Body of pancreas (tissue), 4 donors: ENCODE results near the gene RAB15. TPM values are rescaled to one million over a fixed set of nuclear protein-coding genes. Genes with fewer than 3 reads are reported as not detected.

Experiments
- ATAC-seq: fragments of 150-250 bp; one replicate; pipeline ENCODE4 v1.9.1; 2016
- DNase-seq, 4 donors: peaks; one replicate each; pipeline ENCODE4 v3.0.0-alpha.2; 2019
- H3K27ac ChIP-seq, 4 donors: fragments of 200-600 bp; sonication (generic); 1 replicate in 3 of 4; 2 replicates in 1 of 4; pipeline versions ENCODE4 v1.5.1 to v1.6.1; 2016 to 2019; ENCODE audit warnings: mild to moderate bottlenecking in 1 of 4, mixed read lengths in 1 of 4, moderate library complexity in 1 of 4
- H3K27me3 ChIP-seq, 2 donors: fragments of 200-600 bp; sonication (generic); one replicate each; pipeline ENCODE4 v1.6.0; 2016; ENCODE audit warnings: mild to moderate bottlenecking in 1 of 2
- H3K36me3 ChIP-seq, 2 donors: fragments of 200-600 bp; sonication (generic); replicated peaks in 1 of 2; 2 replicates each; pipeline ENCODE4 v1.5.1; 2016; ENCODE audit warnings: low read depth in 2 of 2; ENCODE audit not compliant: insufficient read depth in 1 of 2
- H3K4me1 ChIP-seq: fragments of 200-600 bp; sonication (generic); one replicate; pipeline ENCODE4 v1.6.0; 2016
- H3K4me3 ChIP-seq, 2 donors: fragments of 200-600 bp; sonication (generic); 1 replicate in 1 of 2; 2 replicates in 1 of 2; pipeline ENCODE4 v1.5.1; 2016 to 2019
- H3K9me3 ChIP-seq, 3 donors: fragments of 200-600 bp; sonication (generic); 1 replicate in 2 of 3; 2 replicates in 1 of 3; pipeline ENCODE4 v1.5.1; 2016
- POLR2A ChIP-seq, 3 donors: fragments of 450-650 bp; IDR thresholded peaks; one replicate each; pipeline ENCODE4 v1.6.1; 2016; ENCODE audit warnings: antibody characterized with exemption in 3 of 3, mild to moderate bottlenecking in 2 of 3
- WGBS, 2 donors: methylation state at CpG; one replicate each; pipeline ENCODE4 v1.1.5; 2017; 5-methylcytosine and 5-hydroxymethylcytosine counted together
- intact Hi-C: fragments of 100-400 bp; cut with DNase I; formaldehyde crosslinking; loops from one replicate; pipeline ENCODE4 v1.15.1; 2023
- small RNA-seq: library from RNA; depleted of rRNA; stranded (forward); fragments of <200 nt; gene quantifications from one replicate; pipeline ENCODE3, GENCODE V24; 2016
- total RNA-seq, 2 donors: library from RNA; depleted of rRNA; stranded (reverse); fragments of >200 nt; gene quantifications; one replicate each; pipeline ENCODE4 v1.1.0, GENCODE V29; 2016
- TF ChIP-seq, protein P1 (sequence below), 7 experiments: fragments of 450-650 bp in 4 of 7; fragments of 200-600 bp in 3 of 7; sonication (generic) in 3 of 7; IDR thresholded peaks; one replicate each; pipeline ENCODE4 v1.5.1; 2016 to 2019; ENCODE audit warnings: antibody characterized with exemption in 7 of 7

Gene RAB15
- total RNA-seq, 2 donors from 2014 or later = 10.1 to 19.8 TPM

DNA sequence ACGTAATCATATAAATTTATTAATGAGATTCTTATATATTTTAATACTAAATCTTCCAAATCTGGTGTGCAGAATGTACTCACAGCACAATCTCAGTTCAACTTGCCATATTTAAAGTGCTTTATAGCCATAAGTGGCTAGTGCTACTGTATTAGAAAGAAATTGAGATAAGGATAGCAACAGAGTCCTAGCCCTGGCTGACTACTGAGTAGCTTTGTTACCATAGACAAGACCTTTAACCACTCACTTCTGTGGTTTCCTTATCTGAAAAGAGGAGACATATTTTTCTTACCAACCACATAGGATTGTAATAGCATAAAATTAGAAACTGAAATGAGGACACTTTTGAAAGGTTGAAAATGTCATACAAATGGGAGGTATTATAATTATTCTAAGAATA lies 59.9 kb downstream of the RAB15 start:
- Histone ChIP-seq H3K9me3 (no peaks in the 10 kb centered on the region), H3K27ac (no peak overlapping the region), H3K27me3 (no peaks in the 10 kb centered on the region), H3K4me3 (no peak overlapping the region), H3K36me3 (no peaks in the 10 kb centered on the region), H3K4me1 (peaks cover 12% of the 10 kb centered on the region)
- whole genome bisulfite sequencing, 2 donors = 27 to 34% methylated on average over 1 of the region's 1 CpG
- TF ChIP-seq, protein P1, sequence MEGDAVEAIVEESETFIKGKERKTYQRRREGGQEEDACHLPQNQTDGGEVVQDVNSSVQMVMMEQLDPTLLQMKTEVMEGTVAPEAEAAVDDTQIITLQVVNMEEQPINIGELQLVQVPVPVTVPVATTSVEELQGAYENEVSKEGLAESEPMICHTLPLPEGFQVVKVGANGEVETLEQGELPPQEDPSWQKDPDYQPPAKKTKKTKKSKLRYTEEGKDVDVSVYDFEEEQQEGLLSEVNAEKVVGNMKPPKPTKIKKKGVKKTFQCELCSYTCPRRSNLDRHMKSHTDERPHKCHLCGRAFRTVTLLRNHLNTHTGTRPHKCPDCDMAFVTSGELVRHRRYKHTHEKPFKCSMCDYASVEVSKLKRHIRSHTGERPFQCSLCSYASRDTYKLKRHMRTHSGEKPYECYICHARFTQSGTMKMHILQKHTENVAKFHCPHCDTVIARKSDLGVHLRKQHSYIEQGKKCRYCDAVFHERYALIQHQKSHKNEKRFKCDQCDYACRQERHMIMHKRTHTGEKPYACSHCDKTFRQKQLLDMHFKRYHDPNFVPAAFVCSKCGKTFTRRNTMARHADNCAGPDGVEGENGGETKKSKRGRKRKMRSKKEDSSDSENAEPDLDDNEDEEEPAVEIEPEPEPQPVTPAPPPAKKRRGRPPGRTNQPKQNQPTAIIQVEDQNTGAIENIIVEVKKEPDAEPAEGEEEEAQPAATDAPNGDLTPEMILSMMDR (IDR thresholded peaks at IDR 0.05) = no peak
- TF ChIP-seq POLR2A (IDR thresholded peaks at IDR 0.05) = no peak
- intact Hi-C loops = no loop called here
- no peak for ATAC-seq
- no peak for DNase-seq

DNA sequence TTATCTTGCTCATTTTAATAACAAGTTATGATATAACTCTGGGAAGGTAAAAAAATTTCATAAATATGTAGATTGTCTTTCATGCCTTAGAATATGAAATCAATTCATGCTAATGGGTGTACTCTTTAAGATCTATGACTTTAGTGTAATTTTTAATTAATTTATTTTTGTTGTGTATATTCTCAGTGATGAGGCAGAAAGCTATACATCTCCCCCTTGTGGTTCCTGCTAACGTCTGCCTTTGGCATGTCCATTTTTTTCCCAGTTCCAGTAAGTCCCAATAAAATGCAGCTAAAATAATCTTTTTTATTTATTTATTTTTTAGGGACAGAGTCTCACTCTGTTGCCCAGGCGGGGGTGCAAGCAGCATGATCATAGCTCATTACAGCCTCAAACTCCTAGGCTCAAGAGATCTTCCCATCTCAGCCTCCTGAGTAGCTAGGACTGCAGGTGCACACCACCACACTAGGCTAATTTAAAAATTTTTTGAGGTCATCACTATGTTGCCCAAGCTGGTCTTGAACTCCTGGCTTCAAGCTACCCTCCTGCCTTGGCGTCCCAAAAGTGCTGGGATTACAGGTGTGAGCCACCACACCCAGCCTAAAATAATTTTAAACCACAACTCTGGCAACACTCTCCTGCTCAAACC lies 61.2 kb downstream of the RAB15 start:
- no peak overlapping the region for H3K4me3 ChIP-seq
- H3K9me3 ChIP-seq = no peaks in the 10 kb centered on the region
- H3K27ac ChIP-seq = no peak overlapping the region
- DNase-seq (no peak), ATAC-seq (no peak)
- peaks cover 11% of the 10 kb centered on the region for H3K4me1 ChIP-seq
- no peaks in the 10 kb centered on the region for H3K27me3 ChIP-seq
- TF ChIP-seq, protein P1 (IDR thresholded peaks at IDR 0.05) = peak; percentile 13 to 58 (median 46)
- no peak for TF ChIP-seq POLR2A (IDR thresholded peaks at IDR 0.05)
- no peaks in the 10 kb centered on the region for H3K36me3 ChIP-seq
- 27 to 29% methylated on average over 3 of the region's 3 CpGs for WGBS, 2 donors
- intact Hi-C loops = no loop called here

DNA sequence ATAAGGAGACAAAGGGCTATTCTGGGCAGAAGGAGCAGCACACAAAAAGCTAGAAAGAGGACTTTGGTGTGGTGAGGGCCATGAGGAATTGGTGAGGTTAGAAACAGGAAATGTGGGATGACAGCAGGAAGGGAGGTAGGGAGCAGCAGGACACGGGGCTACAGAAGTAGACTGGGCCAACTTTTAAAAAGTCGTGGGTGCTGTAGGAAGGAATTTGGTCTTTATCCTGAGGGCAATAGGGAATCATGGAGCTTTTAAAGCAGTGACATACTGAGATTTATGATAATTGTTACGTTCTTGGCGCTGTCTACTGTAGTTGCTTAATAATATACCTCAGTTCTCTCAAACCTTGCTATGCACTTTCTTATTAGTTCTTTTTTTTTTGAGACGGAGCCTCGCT lies 66.1 kb downstream of the RAB15 start:
- intact Hi-C loops = no loop called here
- Histone ChIP-seq H3K27ac (no peak overlapping the region), H3K4me1 (no peaks in the 10 kb centered on the region), H3K27me3 (no peaks in the 10 kb centered on the region), H3K4me3 (no peak overlapping the region), H3K9me3 (no peaks in the 10 kb centered on the region), H3K36me3 (no peaks in the 10 kb centered on the region)
- WGBS, 2 donors = 72% methylated on average over 6 of the region's 6 CpGs
- DNase-seq (no peak), ATAC-seq (no peak)
- TF ChIP-seq, protein P1 (IDR thresholded peaks at IDR 0.05) = no peak
- TF ChIP-seq POLR2A (IDR thresholded peaks at IDR 0.05) = no peak

DNA sequence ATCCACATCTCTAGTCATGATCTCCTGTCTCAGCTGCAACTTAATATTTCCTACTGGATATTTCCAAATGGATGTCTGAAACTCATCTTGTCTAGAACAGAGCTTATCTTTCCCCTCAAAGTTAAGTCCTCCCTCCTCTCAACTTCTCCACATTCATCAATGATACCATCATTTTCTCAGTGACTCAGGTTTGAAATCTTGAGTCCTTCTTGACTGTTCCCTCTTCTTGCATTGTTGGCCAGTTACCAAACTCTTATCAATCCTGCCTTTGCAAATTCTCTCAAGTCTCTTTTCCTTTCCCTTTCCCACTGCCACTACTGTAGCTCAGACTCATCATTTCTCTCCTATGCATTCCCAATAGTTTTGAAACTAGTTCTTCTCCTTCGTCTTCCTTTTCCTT lies 72.2 kb downstream of the RAB15 start:
- TF ChIP-seq POLR2A (IDR thresholded peaks at IDR 0.05) = no peak
- TF ChIP-seq, protein P1 (IDR thresholded peaks at IDR 0.05) = no peak
- WGBS, 2 donors = 38 to 60% methylated on average over 1 of the region's 1 CpG
- Histone ChIP-seq H3K9me3 (no peaks in the 10 kb centered on the region), H3K4me1 (no peaks in the 10 kb centered on the region), H3K27ac (no peak overlapping the region), H3K4me3 (no peak overlapping the region), H3K36me3 (no peaks in the 10 kb centered on the region), H3K27me3 (no peaks in the 10 kb centered on the region)
- DNase-seq (no peak), ATAC-seq (no peak)
- intact Hi-C loops = no loop called here

Small RNA genes lying within 50 kb of the gene (small RNA-seq; reads per million reads assigned to genes)
- not detected for gene RPPH1-2P

Other genes with a start within 250 kb of the RAB15 start
- gene SPTB, start 92.4 kb downstream of the RAB15 start, total RNA-seq = 1 to 10 TPM; 3.4 to 8.6 TPM
- gene CHURC1, start 57.9 kb downstream of the RAB15 start, total RNA-seq = 10 to 100 TPM; 29.1 to 43.2 TPM
- 10 to 100 TPM; 14.3 to 26.7 TPM for gene GPX2, start 29.6 kb downstream of the RAB15 start, total RNA-seq
- 1 to 10 TPM; 6.7 to 8.6 TPM for gene FNTB, start 14.6 kb upstream of the RAB15 start, total RNA-seq
- 10 to 100 TPM; 28.8 to 30.0 TPM for gene MAX, start 130.2 kb upstream of the RAB15 start, total RNA-seq